ENCODE results near the gene CTTNBP2NL.

DNA sequence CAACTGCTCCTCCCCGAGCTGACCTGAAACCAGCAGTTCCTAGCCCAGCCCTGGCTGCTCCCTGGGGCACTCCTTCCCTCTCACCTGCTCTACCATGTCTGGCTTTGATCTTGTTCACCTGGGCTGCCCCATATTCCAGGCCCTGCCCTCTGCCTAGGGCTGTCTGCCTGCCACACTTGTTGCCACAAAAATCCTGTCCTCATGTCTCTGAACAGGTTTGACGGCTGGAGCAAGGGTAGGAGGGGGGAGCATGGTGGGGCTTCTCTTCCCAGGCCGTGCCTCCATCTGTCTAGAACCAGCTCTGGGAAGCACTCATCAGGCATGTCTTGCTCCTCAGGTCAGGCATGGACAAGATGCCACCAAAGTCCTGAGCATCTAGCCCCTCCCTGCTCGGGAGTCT is 68.5 kb downstream of the CTTNBP2NL start:
- TF ChIP-seq, protein P1, sequence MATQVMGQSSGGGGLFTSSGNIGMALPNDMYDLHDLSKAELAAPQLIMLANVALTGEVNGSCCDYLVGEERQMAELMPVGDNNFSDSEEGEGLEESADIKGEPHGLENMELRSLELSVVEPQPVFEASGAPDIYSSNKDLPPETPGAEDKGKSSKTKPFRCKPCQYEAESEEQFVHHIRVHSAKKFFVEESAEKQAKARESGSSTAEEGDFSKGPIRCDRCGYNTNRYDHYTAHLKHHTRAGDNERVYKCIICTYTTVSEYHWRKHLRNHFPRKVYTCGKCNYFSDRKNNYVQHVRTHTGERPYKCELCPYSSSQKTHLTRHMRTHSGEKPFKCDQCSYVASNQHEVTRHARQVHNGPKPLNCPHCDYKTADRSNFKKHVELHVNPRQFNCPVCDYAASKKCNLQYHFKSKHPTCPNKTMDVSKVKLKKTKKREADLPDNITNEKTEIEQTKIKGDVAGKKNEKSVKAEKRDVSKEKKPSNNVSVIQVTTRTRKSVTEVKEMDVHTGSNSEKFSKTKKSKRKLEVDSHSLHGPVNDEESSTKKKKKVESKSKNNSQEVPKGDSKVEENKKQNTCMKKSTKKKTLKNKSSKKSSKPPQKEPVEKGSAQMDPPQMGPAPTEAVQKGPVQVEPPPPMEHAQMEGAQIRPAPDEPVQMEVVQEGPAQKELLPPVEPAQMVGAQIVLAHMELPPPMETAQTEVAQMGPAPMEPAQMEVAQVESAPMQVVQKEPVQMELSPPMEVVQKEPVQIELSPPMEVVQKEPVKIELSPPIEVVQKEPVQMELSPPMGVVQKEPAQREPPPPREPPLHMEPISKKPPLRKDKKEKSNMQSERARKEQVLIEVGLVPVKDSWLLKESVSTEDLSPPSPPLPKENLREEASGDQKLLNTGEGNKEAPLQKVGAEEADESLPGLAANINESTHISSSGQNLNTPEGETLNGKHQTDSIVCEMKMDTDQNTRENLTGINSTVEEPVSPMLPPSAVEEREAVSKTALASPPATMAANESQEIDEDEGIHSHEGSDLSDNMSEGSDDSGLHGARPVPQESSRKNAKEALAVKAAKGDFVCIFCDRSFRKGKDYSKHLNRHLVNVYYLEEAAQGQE (IDR thresholded peaks at IDR 0.05; ENCODE audit: low read depth, low read length), result no peak
- TF ChIP-seq, protein P2, sequence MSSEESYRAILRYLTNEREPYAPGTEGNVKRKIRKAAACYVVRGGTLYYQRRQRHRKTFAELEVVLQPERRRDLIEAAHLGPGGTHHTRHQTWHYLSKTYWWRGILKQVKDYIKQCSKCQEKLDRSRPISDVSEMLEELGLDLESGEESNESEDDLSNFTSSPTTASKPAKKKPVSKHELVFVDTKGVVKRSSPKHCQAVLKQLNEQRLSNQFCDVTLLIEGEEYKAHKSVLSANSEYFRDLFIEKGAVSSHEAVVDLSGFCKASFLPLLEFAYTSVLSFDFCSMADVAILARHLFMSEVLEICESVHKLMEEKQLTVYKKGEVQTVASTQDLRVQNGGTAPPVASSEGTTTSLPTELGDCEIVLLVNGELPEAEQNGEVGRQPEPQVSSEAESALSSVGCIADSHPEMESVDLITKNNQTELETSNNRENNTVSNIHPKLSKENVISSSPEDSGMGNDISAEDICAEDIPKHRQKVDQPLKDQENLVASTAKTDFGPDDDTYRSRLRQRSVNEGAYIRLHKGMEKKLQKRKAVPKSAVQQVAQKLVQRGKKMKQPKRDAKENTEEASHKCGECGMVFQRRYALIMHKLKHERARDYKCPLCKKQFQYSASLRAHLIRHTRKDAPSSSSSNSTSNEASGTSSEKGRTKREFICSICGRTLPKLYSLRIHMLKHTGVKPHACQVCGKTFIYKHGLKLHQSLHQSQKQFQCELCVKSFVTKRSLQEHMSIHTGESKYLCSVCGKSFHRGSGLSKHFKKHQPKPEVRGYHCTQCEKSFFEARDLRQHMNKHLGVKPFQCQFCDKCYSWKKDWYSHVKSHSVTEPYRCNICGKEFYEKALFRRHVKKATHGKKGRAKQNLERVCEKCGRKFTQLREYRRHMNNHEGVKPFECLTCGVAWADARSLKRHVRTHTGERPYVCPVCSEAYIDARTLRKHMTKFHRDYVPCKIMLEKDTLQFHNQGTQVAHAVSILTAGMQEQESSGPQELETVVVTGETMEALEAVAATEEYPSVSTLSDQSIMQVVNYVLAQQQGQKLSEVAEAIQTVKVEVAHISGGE (CRISPR knock-in tag; IDR thresholded peaks at IDR 0.05), result no peak
- TF ChIP-seq JUNB (IDR thresholded peaks at IDR 0.05) (no peak), POLR2AphosphoS5 (IDR thresholded peaks at IDR 0.05; ENCODE audit: low read length) (no peak)
